SIG-M5 treated with dmso at 0.1 percent for 504 hours (cell line): ENCODE measurements around the gene ADD2.
"Not testable (repeated sequence)": the region's sequence is repeated elsewhere in the genome, so short reads cannot be mapped to it uniquely, and the experiment has no call there.

Experiments
- DNase-seq: peaks from one replicate; lab custom pipeline; 2025; ENCODE audit not compliant: unreplicated experiment; lab: John Stamatoyannopoulos, UW

Gene ADD2

GRCh38 chr2:70647873-70648481 lies 120.0 kb downstream of the ADD2 start:
- DNase-seq, result peak; percentile 80

- no peak for DNase-seq
These were observed 121.6 kb downstream of the ADD2 start for GRCh38 chr2:70646420-70646818.

GRCh38 chr2:70645733-70646419 lies 122.1 kb downstream of the ADD2 start:
- peak; percentile 38 for DNase-seq

GRCh38 chr2:70643715-70644114 lies 124.3 kb downstream of the ADD2 start:
- DNase-seq, result peak; percentile 27

- no peak for DNase-seq
These were observed 126.7 kb downstream of the ADD2 start for GRCh38 chr2:70641263-70641784.

GRCh38 chr2:70639841-70640436 lies 128.1 kb downstream of the ADD2 start:
- DNase-seq, result no peak

- no peak for DNase-seq
These were observed 129.4 kb downstream of the ADD2 start for GRCh38 chr2:70638561-70638960.

GRCh38 chr2:70633508-70633907 lies 134.5 kb downstream of the ADD2 start:
- no peak for DNase-seq

- no peak for DNase-seq
These were observed 135.0 kb downstream of the ADD2 start for GRCh38 chr2:70632966-70633365.

- no peak for DNase-seq
These were observed 135.6 kb downstream of the ADD2 start for GRCh38 chr2:70632388-70632787.

GRCh38 chr2:70630761-70631160 lies 137.2 kb downstream of the ADD2 start:
- DNase-seq, result no peak

- DNase-seq, result peak; percentile 11
These were observed 140.6 kb downstream of the ADD2 start for GRCh38 chr2:70627211-70627898.

GRCh38 chr2:70626254-70626990 lies 141.6 kb downstream of the ADD2 start:
- DNase-seq, result no peak

- DNase-seq, result not testable (repeated sequence)
These were observed 146.5 kb downstream of the ADD2 start for GRCh38 chr2:70621536-70621935.

- no peak for DNase-seq
These were observed 148.0 kb downstream of the ADD2 start for GRCh38 chr2:70620020-70620419.

GRCh38 chr2:70619167-70619566 lies 148.8 kb downstream of the ADD2 start:
- DNase-seq, result no peak

- no peak for DNase-seq
These were observed 151.8 kb downstream of the ADD2 start for GRCh38 chr2:70616168-70616694.

- no peak for DNase-seq
These were observed 152.8 kb downstream of the ADD2 start for GRCh38 chr2:70615222-70615621.

GRCh38 chr2:70613521-70613920 lies 154.5 kb downstream of the ADD2 start:
- DNase-seq, result no peak

- DNase-seq, result no peak
These were observed 155.4 kb downstream of the ADD2 start for GRCh38 chr2:70612574-70612973.

- no peak for DNase-seq
These were observed 159.6 kb downstream of the ADD2 start for GRCh38 chr2:70608373-70608772.
